Stimulated activated CD8-positive, alpha-beta memory T cell treated with anti-CD3 and anti-CD28 coated beads, Interleukin-12 subunit alpha, Interleukin-12 subunit beta, amount 100 ng/mL, for 24 hours (primary cell): Measurements from ENCODE around the gene DYNC1I1.

Experiments
- DNase-seq: peaks from one replicate; pipeline ENCODE4 v3.0.0-alpha.2; 2020; ENCODE audit errors: extremely low read depth

DYNC1I1 gene

GRCh38 chr7:95793658-95794057 is 21.3 kb downstream of the DYNC1I1 start:
- DNase-seq = no peak

DNA sequence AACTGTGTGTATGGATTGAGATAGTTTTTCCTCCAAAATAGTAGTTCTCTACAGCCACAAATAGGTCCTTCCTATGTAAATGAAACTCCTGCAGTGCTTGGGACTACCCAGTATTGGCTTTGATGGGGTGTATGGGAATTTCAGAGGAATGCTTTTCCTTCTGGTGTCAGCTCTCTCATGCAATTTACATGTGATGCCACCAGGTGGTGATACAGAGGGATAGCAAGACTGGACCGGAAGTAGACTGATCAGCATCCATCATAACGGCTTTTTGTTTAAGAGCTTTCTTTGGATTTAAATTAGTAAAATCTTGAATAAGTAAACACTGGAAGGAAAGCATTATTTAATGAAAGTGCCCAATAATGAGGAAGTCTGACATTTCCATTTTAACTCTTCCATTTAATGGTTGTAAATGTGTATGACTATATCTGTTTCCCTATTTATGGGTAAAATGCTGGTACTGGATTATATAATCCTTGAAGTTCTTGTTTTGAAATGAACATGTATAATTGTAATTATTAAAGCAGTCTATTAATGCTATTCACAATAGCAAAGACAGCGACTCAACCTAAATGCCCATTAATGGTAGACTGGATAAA is 22.7 kb downstream of the DYNC1I1 start:
- DNase-seq = no peak

DNA sequence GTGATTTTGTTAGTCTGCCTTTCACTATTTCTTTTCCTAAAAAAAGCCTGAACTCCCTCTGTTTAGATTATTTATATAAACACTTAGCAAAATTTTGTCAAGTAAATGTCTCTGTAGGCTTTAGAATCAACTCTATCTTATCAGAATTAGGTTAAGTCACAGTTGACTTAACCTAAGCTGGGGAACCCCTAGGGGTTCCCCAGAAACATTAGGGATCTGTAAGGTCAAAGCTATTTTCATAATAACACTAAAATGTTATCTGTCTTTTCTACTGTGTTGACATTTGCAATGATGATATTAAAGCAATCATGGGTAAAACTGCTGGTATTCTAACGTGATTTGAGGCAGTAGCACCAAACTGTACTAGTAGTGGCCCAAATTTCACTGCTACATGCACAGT is 24.3 kb downstream of the DYNC1I1 start:
- no peak for DNase-seq

- DNase-seq = no peak
These were observed 26.1 kb downstream of the DYNC1I1 start for GRCh38 chr7:95798401-95798930.

GRCh38 chr7:95800787-95801186 is 28.4 kb downstream of the DYNC1I1 start:
- no peak for DNase-seq

DNA sequence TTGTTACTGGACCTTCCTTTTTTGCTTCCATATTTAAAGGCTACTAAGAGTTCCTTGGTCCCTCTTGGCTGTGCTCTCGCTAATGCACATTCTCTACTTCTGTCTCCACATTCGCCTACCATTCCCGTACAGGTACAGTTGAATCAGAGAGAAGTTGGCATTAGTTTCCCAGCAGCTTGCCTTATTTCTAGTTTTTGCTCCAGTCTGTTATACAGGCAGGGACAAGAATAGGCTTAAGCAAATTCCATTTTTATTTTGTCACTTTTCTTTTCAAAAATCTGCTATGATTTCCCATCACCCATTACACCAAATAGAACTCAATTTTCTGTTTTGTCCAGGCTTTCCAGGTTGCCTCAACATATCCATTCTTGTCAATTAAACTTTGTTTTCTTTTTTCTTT is 29.9 kb downstream of the DYNC1I1 start:
- DNase-seq = no peak

- DNase-seq = no peak
These were observed 31.7 kb downstream of the DYNC1I1 start for GRCh38 chr7:95804052-95804451.

DNA sequence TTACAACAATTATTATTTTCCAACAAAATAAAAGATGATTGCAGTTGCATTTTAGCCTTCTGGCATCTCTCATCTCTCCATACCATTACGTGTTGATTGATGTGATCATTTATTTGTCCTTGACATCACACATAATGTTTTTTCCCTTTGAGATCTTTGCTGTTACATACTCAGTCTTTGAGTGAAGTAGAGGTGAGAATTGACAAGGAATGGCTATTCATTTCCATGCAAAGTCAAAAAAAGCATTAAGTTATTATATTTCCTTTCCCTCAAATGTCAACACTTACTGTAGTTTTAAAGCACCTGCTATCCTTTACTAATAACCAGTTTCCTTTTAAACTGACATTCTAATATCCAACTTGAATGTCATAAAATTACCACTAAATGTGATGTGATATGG is 33.6 kb downstream of the DYNC1I1 start:
- DNase-seq = no peak

GRCh38 chr7:95808396-95808795 is 36.0 kb downstream of the DYNC1I1 start:
- DNase-seq = no peak

DNA sequence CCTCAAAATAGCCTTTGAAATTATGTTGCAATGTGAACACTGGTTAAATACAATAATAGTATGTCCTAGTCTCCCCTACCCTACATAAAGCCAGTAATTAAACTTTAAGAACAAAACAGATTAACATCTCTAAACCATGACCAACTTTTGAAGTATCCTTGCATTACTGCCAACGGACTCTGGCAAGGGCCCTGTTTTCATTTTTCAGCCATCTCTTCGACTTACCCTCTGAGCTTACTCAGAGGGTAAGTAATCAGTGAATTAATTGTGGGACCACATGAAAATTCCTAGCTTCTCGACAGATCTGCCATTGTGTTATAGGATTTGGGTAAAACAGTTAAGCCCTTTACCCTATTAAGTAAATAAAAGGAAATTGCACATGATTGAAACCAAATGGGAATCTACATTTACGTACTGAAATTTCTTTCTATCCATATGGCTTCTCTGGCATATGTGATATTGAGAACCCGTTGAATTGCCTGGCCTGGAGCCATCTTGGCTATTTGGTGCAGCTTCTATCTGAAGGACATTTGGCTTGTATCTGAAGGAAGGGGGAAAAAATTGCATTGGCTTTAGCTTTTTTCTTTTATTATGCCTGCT is 39.6 kb downstream of the DYNC1I1 start:
- DNase-seq = no peak

DNA sequence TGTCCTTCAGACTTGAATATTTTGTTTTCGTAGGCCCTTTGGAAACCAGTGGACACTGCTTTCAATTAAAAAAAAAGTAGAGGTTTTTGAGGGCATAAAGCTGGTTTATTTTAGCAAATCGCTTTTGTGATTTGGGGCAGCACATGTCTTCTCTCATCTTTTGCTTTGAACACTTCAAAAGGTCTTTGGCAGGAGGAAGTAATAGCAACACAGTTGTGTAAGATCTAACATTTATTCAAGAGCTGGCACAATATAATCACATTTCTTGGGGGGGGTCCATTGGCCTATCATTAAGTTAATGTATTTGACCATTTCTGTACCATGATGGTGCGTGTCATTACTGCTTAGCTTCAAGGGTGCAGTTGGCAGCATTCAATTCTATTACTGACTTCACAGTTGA is 42.4 kb downstream of the DYNC1I1 start:
- DNase-seq = no peak

DNA sequence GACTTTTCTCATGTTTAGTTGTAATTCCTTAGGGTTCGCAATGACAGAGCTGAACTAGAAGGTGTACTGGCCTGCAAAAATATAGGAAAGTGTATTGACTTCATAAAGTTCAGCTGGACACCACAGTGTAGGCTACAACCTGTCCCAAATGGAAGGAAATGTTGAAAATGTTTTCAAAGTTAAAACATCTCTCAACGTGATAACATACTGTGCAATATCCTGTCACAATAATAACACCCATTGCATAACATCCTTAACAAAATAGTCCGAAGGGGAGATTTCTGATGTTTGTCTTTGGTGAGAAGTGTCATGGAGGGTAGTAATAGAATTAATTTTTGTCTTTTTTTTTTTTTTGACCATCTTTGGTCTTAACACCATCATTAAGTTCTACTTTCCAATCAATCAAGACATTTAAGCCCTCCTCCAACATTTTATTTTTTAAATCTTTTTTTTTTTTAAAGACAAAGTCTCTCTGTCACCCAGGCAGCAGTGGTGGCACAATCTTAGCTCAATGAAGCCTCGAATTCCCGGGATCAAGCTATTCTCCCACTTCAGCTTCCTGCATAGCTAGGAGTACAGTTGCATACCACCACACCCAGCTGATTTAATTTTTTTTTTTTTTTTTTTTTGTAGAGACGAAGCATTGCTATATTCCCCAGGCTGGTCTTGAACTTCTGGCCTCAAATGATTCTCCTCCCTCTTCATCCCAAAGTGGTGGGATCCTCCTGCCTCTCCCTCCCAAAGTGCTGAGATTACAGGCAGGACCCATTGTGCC is 45.7 kb downstream of the DYNC1I1 start:
- DNase-seq = no peak

DNA sequence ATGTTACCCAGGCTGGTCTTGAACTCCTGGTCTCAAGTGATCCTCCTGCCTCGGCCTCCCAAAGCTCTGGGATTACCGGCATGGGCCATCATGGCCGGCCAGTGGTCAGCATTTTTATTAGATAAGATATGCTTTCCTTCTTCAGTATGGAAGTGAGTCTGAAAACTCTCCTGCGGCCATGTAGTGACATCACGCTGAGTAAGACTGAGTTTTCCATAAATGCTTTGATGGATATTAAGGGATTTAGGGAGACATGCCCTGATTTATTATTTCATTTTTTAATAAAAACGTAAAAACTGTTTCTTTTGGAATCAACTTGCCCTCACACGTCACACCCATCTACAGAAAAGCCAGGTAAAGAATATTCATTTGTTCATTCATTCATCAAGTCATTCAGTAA is 48.4 kb downstream of the DYNC1I1 start:
- DNase-seq = no peak

GRCh38 chr7:95822717-95823116 is 50.4 kb downstream of the DYNC1I1 start:
- DNase-seq = no peak

DNA sequence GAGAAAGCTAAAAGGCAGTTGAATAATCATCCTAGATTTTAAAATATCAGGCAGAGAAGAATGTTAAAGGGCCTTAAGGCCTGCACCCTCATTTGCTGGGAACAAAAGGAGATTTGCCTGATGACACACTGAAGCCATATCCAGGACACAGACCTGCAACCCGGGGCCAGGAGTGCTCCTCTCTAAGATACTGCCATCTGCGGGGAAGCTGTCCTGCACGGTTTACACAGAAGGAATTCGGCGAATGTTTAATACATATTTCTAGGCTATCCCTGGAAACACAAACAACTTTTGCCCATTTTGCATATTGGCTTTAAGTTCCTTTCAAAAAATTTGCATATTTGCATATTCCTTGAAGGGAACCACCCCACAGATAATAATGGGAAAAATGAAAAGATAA is 52.3 kb downstream of the DYNC1I1 start:
- DNase-seq = no peak

- DNase-seq = no peak
These were observed 56.8 kb downstream of the DYNC1I1 start for GRCh38 chr7:95828824-95829790.

DNA sequence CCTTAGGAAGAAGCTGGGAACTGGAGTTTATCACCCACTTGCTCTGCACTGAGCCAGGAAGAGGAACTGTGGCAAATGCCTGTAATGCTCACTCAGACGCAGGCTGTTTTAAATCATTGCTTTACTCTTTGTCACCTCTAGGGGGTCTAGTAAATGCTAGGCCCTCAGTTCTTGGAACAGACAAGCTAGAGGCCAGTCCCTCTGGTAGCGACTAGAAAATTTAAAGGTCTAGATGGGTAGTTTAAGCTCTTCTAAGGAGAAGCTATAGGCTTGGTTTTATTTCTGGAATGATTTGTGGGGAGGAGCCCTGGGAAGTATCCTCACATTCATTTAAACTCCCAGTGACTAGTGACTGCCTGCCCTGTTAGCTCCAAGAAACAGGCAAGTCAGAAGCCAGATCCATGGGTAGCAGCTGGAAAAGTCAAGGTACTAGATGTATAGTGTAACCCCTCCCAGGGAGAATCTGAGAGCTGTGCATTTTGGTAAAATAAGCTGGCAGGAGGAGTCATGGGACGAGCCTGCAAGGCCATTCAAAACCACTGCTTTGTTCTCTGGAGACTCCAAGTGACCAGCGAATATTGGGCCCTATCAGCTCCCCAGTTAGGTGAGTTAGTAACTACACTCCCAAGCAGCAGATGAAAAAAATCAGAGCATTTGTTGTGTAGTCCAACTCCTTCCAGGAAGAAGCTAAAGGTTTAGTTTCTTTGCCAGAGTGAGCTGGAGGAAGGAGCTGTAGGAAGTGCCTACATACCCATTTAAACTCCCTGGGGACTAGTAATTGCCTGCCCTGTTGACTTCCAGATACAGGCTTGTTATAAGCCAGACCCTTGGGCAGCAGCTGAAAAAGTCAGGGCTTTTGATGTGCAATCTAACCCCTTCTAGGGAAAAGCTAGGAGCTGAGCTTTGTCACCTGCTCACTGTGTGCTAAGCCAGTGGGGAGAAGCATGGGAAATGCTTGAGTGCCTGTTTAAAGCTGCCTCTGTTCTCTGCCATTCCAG is 68.9 kb downstream of the DYNC1I1 start:
- no peak for DNase-seq

DNA sequence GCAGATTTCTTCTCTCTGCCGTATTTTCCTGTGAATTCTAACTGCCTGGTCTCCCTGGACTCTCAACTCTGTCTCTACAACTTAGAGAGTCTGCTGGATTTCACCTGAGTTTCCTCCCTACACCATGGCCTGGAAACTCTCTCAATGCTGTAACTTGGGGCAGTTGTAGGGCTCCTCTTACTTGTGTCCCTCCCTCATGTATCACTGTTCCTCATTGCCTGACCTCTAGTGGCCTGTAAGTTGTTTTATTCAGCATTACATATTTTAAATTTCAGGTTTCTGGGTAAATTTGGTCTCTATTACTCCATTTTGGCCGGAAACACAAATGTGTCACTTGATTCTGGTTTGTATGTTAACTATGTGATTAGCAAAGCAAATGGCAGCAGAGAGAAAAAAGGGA is 70.9 kb downstream of the DYNC1I1 start:
- no peak for DNase-seq

DNA sequence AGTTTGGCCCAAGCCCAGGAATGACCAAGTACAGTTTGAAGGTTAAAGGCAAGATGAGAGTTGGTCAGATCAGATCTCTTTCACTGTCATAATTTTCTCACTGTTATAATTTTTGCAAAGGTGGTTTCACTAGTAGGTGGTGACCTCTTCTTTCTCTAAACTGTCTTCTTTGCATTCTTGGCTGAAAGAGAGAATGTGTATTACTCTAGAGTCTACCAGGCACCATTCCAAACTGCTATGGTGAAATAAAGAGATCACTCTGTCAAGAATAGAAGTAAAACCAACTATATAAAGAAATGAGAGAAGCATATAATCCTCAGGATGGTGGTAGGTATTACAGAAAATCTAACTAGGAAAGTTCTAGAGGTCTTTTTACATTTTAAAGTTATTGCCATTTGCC is 72.7 kb downstream of the DYNC1I1 start:
- no peak for DNase-seq

- no peak for DNase-seq
These were observed 74.7 kb downstream of the DYNC1I1 start for GRCh38 chr7:95847061-95847460.

DNA sequence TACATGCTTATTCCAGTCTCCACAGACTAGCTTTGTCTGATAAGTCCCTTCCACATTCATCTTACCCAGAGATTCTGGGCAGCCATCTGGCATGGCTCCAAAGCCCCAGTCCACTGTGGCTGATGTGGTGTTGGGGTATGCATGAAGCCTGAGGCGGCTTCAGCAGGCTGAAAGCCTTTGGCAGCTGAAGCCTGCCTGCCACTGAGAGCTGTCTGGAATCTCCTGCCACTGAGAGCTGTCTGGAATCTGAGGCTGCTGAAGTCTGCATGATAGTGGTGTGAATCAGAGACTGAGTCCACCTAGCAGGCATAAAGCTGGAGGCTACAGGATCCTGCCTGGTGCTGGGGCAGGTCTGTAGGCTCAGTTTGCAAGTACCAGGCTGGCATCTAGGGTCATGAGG is 87.1 kb downstream of the DYNC1I1 start:
- DNase-seq = no peak
